SK-N-SH (cell line): ENCODE measurements around the gene GNAS. TPM values are rescaled to one million over a fixed set of nuclear protein-coding genes. Genes with fewer than 3 reads are reported as not detected.

Source experiments
- CTCF ChIA-PET: fragments of 300-600, 350-600 bp; formaldehyde crosslinking; extraction: SDS; loops from one replicate; lab custom pipeline; 2021; lab: Yijun Ruan, JAX
- POLR2A ChIA-PET: fragments of 350-600 bp; sonication (Branson Sonifier 250); formaldehyde crosslinking; extraction: SDS; loops from one replicate; lab custom pipeline; 2020; ENCODE audit warnings: antibody characterized with exemption, inconsistent platforms; lab: Yijun Ruan, JAX
- DNase-seq: peaks from one replicate; pipeline ENCODE4 v3.0.0; 2012
- H2AFZ ChIP-seq: fragments of 200-600 bp; sonication (generic); 2 replicates; pipeline ENCODE4 v1.8.1; 2016; ENCODE audit warnings: antibody characterized with exemption, mild to moderate bottlenecking, low read depth
- H3F3A ChIP-seq: fragments of 200-600 bp; sonication (generic); replicated peaks from 2 replicates; pipeline ENCODE3; 2016; ENCODE audit warnings: antibody characterized with exemption, mild to moderate bottlenecking; ENCODE audit not compliant: insufficient read depth
- H3K27ac ChIP-seq, 2 experiments: fragments of 200-500 bp in 1 of 2; fragments of 200-600 bp in 1 of 2; sonication (Bioruptor generic) in 1 of 2; sonication (generic), shearing (Covaris generic) in 1 of 2; 2 replicates each; pipeline versions ENCODE4 v1.5.1 to v1.6.1; 2014 to 2016; ENCODE audit warnings: low read depth in 2 of 2, inconsistent platforms in 1 of 2, low read length in 1 of 2, mild to moderate bottlenecking in 1 of 2, mixed read lengths in 1 of 2
- H3K27me3 ChIP-seq: fragments of 200-600 bp; sonication (generic), shearing (Covaris generic); 2 replicates; pipeline ENCODE4 v1.6.1; 2016; ENCODE audit warnings: mixed run types; ENCODE audit not compliant: insufficient read depth
- H3K36me3 ChIP-seq, 2 experiments: fragments of 200-500 bp in 1 of 2; fragments of 200-600 bp in 1 of 2; sonication (Bioruptor generic) in 1 of 2; sonication (generic) in 1 of 2; replicated peaks in 1 of 2; 2 replicates each; pipeline versions ENCODE3 to v1.5.1; 2014 to 2016; ENCODE audit warnings: low read length in 1 of 2, mild to moderate bottlenecking in 1 of 2; ENCODE audit not compliant: insufficient read depth in 2 of 2, control insufficient read depth in 1 of 2
- H3K4me1 ChIP-seq, 2 experiments: fragments of 200-500 bp in 1 of 2; fragments of 200-600 bp in 1 of 2; sonication (Bioruptor generic) in 1 of 2; sonication (generic), shearing (Covaris generic) in 1 of 2; 2 replicates each; pipeline versions ENCODE4 v1.5.1 to v1.6.1; 2014 to 2016; ENCODE audit warnings: low read depth in 1 of 2, low read length in 1 of 2, mixed run types in 1 of 2; ENCODE audit not compliant: insufficient read depth in 2 of 2, control insufficient read depth in 1 of 2
- H3K4me2 ChIP-seq: fragments of 200-600 bp; sonication (generic), shearing (Covaris generic); 2 replicates; pipeline ENCODE4 v1.6.1; 2017; ENCODE audit warnings: mixed run types
- H3K4me3 ChIP-seq, 2 experiments: fragments of 200-500 bp in 1 of 2; fragments of 200-600 bp in 1 of 2; sonication (Bioruptor generic) in 1 of 2; sonication (generic), shearing (Covaris generic) in 1 of 2; 2 replicates each; pipeline versions ENCODE4 v1.5.1 to v1.8.1; 2014 to 2016; ENCODE audit warnings: low read depth in 2 of 2, inconsistent platforms in 1 of 2, low read length in 1 of 2, mild to moderate bottlenecking in 1 of 2, mixed read lengths in 1 of 2, moderate library complexity in 1 of 2
- H3K79me2 ChIP-seq: fragments of 200-600 bp; sonication (generic); 2 replicates; pipeline ENCODE4 v1.8.1; 2017; ENCODE audit warnings: mild to moderate bottlenecking; ENCODE audit not compliant: insufficient read depth
- H3K9ac ChIP-seq: fragments of 200-600 bp; sonication (generic); 2 replicates; pipeline ENCODE4 v1.6.1; 2017; ENCODE audit warnings: mixed run types
- H3K9me2 ChIP-seq: fragments of 200-600 bp; sonication (generic); 2 replicates; pipeline ENCODE4 v1.6.1; 2017; ENCODE audit warnings: mixed run types
- H3K9me3 ChIP-seq: fragments of 200-600 bp; sonication (generic); 2 replicates; pipeline ENCODE4 v1.6.1; 2017; ENCODE audit warnings: mixed run types, mild to moderate bottlenecking, moderate library complexity
- H4K20me1 ChIP-seq: fragments of 200-600 bp; sonication (generic); 2 replicates; pipeline ENCODE4 v1.6.1; 2017; ENCODE audit warnings: mild to moderate bottlenecking, mixed run types; ENCODE audit not compliant: insufficient read depth
- CTCF ChIP-seq: fragments of 200-600 bp; sonication (generic); IDR thresholded peaks from 2 replicates; pipeline ENCODE4 v1.6.1; 2017; ENCODE audit warnings: antibody characterized with exemption, mild to moderate bottlenecking, moderate library complexity
- FOSL2 ChIP-seq: IDR thresholded peaks from 2 replicates; pipeline ENCODE4 v1.4.0; 2012; ENCODE audit warnings: low read depth, mild to moderate bottlenecking, moderate library complexity, borderline replicate concordance
- FOXJ3 ChIP-seq: sonication (generic); formaldehyde crosslinking; IDR thresholded peaks from 2 replicates; pipeline ENCODE4 v1.5.1; 2020; ENCODE audit warnings: mild to moderate bottlenecking, missing genetic modification reagents
- FOXM1 ChIP-seq: IDR thresholded peaks from 2 replicates; pipeline ENCODE4 v1.4.0; 2012; ENCODE audit warnings: low read depth, mild to moderate bottlenecking
- GABPA ChIP-seq: IDR thresholded peaks from 2 replicates; pipeline ENCODE4 v1.4.0; 2012; ENCODE audit warnings: low read depth, mild to moderate bottlenecking
- IRF3 ChIP-seq: fragments of 150-350 bp; IDR thresholded peaks from 2 replicates; pipeline ENCODE4 v1.6.1; 2016; ENCODE audit warnings: mild to moderate bottlenecking, low read depth, low read length
- MAX ChIP-seq: IDR thresholded peaks from 2 replicates; pipeline ENCODE4 v1.4.0; 2012; ENCODE audit warnings: low read depth
- MEF2A ChIP-seq: IDR thresholded peaks from 2 replicates; pipeline ENCODE4 v1.4.0; 2012; ENCODE audit warnings: low read depth, borderline replicate concordance
- MXI1 ChIP-seq: IDR thresholded peaks from 2 replicates; pipeline ENCODE4 v1.6.1; 2012; ENCODE audit warnings: mild to moderate bottlenecking, low read depth, low read length, improper control_type of control experiment
- NFIC ChIP-seq: IDR thresholded peaks from 2 replicates; pipeline ENCODE4 v1.4.0; 2012; ENCODE audit warnings: borderline replicate concordance
- NRF1 ChIP-seq: IDR thresholded peaks from 2 replicates; pipeline ENCODE4 v1.6.1; 2012; ENCODE audit warnings: low read depth, mild to moderate bottlenecking, low read length
- PBX3 ChIP-seq: IDR thresholded peaks from 2 replicates; pipeline ENCODE4; 2012
- RAD21 ChIP-seq: IDR thresholded peaks from 2 replicates; pipeline ENCODE4 v1.6.1; 2012; ENCODE audit warnings: mild to moderate bottlenecking, low read length
- RCOR1 ChIP-seq: fragments of 150-350 bp; IDR thresholded peaks from 2 replicates; pipeline ENCODE4 v1.6.1; 2017; ENCODE audit warnings: antibody characterized with exemption, low read length
- RFX5 ChIP-seq: IDR thresholded peaks from 2 replicates; pipeline ENCODE4 v1.6.1; 2012; ENCODE audit warnings: mild to moderate bottlenecking, improper control_type of control experiment, low read length
- SMC3 ChIP-seq: IDR thresholded peaks from 2 replicates; pipeline ENCODE4 v1.6.1; 2012; ENCODE audit warnings: low read depth, low read length, improper control_type of control experiment
- TCF12 ChIP-seq: IDR thresholded peaks from 2 replicates; pipeline ENCODE4 v1.4.0; 2012
- TEAD4 ChIP-seq: IDR thresholded peaks from 2 replicates; pipeline ENCODE4 v1.4.0; 2012; ENCODE audit warnings: mild to moderate bottlenecking, borderline replicate concordance; ENCODE audit not compliant: insufficient read depth
- ZBTB33 ChIP-seq: IDR thresholded peaks from 2 replicates; pipeline ENCODE4 v1.4.0; 2012; ENCODE audit warnings: low read depth, borderline replicate concordance
- WGBS: methylation state at CpG from one replicate; pipeline ENCODE4 v1.1.6; 2017; ENCODE audit warnings: low lambda C conversion rate; 5-methylcytosine and 5-hydroxymethylcytosine counted together
- polyA plus RNA-seq, 3 experiments: library from polyadenylated mRNA; depleted of rRNA; stranded (reverse); fragments of >200 nt; gene quantifications; 2 replicates each; pipeline ENCODE4 v1.2.3, GENCODE V29; 2012

The GNAS gene
- polyA plus RNA-seq, 1 of the 3 experiments (the other 2 are of a cell fraction), result 1,562 TPM

- peaks cover 40% of the 10 kb centered on the region for H3F3A ChIP-seq
- no peak overlapping the region; a peak in 2 of 4 replicates for H3K27ac ChIP-seq
- no peak overlapping the region for H3K4me2 ChIP-seq
Observed at GRCh38 chr20:58897488-58897887, 45.0 kb downstream of the GNAS start.

More at GRCh38 chr20:58897488-58897887, 45.0 kb downstream of the GNAS start:
- no peaks in the 10 kb centered on the region for H3K27me3 ChIP-seq
- peaks cover 98% of the 10 kb centered on the region for H4K20me1 ChIP-seq
- 88% methylated on average over 4 of the region's 4 CpGs for WGBS
- H3K36me3 ChIP-seq, result peaks cover 59% of the 10 kb centered on the region in 2 experiments
- no peak overlapping the region for H2AFZ ChIP-seq
- DNase-seq, result no peak
- ChIA-PET CTCF (interaction anchor here (0.6 to 3.4 kb wide), 3 partner anchors 27 to 507 kb away, joined by 3 to 10 read pairs (median 3); no protein-coding TSS in a partner anchor), POLR2A (interaction anchor here (1.5 kb wide), 1 partner anchor 135 kb away, joined by 4 read pairs; the partner anchor contains the start of gene ATP5F1E)
- TF ChIP-seq NRF1 (no peak), FOSL2 (no peak), PBX3 (no peak), FOXJ3 (CRISPR knock-in tag) (no peak), ZBTB33 (no peak), IRF3 (no peak), RAD21 (no peak), RCOR1 (no peak), TCF12 (no peak), RFX5 (no peak), NFIC (no peak), MXI1 (no peak), MEF2A (no peak), SMC3 (no peak), GABPA (no peak), CTCF (no peak), MAX (no peak), TEAD4 (no peak), FOXM1 (no peak)
- peaks cover 38 to 50% of the 10 kb centered on the region in 2 experiments; a peak in 3 of 4 replicates for H3K4me1 ChIP-seq
- H3K9me2 ChIP-seq, result no peaks in the 10 kb centered on the region
- no peaks in the 10 kb centered on the region for H3K9me3 ChIP-seq
- no peak overlapping the region for H3K9ac ChIP-seq
- H3K4me3 ChIP-seq, result no peak overlapping the region
- H3K79me2 ChIP-seq, result peaks cover 100% of the 10 kb centered on the region
